Measurements from ENCODE around the gene DCC.

Gene DCC

GRCh38 chr18:53038608-53039007, 698.6 kb downstream of the DCC start:
- H3K9ac ChIP-seq (ENCODE audit: insufficient read length), result no peak overlapping the region
- H3K9me3 ChIP-seq (ENCODE audit: low read depth, low read length), result no peaks in the 10 kb centered on the region
- no peak for TF ChIP-seq POLR2AphosphoS5 (IDR thresholded peaks at IDR 0.05; ENCODE audit: borderline replicate concordance, low read depth, low read length)
- TF ChIP-seq FOXP2 (optimal IDR thresholded peaks at IDR 0.05; ENCODE audit: control extremely low read depth, extremely low read length, insufficient read depth), result no peak
- no peak for TF ChIP-seq EZH2 (IDR thresholded peaks at IDR 0.05)

GRCh38 chr18:53040286-53040685, 700.3 kb downstream of the DCC start:
- Histone ChIP-seq H3K9ac (ENCODE audit: insufficient read length) (no peak overlapping the region), H3K4me3 (no peak overlapping the region), H3K27ac (no peak overlapping the region), H3K36me3 (ENCODE audit: insufficient read depth, low read length) (no peaks in the 10 kb centered on the region), H3K9me3 (ENCODE audit: low read depth, low read length) (no peaks in the 10 kb centered on the region)
- TF ChIP-seq EZH2 (IDR thresholded peaks at IDR 0.05), result no peak
- no peak for TF ChIP-seq POLR2AphosphoS5 (IDR thresholded peaks at IDR 0.05; ENCODE audit: borderline replicate concordance, low read depth, low read length)
- TF ChIP-seq FOXP2 (optimal IDR thresholded peaks at IDR 0.05; ENCODE audit: control extremely low read depth, extremely low read length, insufficient read depth), result no peak
- no peak for DNase-seq (ENCODE audit: low read depth, low spot score)

More at GRCh38 chr18:53038608-53039007, 698.6 kb downstream of the DCC start:
- no peak for DNase-seq (ENCODE audit: low read depth, low spot score)
- Histone ChIP-seq H3K36me3 (ENCODE audit: insufficient read depth, low read length) (no peaks in the 10 kb centered on the region), H3K27ac (no peak overlapping the region), H3K4me3 (no peak overlapping the region)

DNA sequence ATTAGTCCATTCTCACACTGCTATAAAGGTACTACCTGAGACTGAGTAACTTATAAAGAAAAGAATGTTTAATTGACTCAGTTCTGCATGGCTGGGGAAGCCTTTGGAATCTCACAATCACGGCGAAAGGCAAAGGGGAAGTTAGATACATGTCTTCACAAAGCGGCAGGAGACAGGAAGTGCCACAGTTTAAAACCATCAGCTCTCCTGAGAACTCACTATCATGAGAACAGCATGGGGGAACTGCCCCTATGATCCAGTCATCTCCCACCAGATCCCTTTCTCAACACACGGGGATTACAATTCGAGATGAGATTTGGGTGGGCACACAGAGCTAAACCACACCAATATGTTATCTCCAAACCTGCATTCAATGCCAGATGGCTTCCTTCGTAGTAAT, 716.1 kb downstream of the DCC start:
- no peak for TF ChIP-seq EZH2 (IDR thresholded peaks at IDR 0.05)
- TF ChIP-seq FOXP2 (optimal IDR thresholded peaks at IDR 0.05; ENCODE audit: control extremely low read depth, extremely low read length, insufficient read depth), result no peak
- no peak for TF ChIP-seq POLR2AphosphoS5 (IDR thresholded peaks at IDR 0.05; ENCODE audit: borderline replicate concordance, low read depth, low read length)
- H3K9ac ChIP-seq (ENCODE audit: insufficient read length), result no peak overlapping the region
- H3K4me3 ChIP-seq, result no peak overlapping the region
- no peak overlapping the region for H3K27ac ChIP-seq
- no peak for DNase-seq (ENCODE audit: low read depth, low spot score)
- no peaks in the 10 kb centered on the region for H3K36me3 ChIP-seq (ENCODE audit: insufficient read depth, low read length)
- no peaks in the 10 kb centered on the region for H3K9me3 ChIP-seq (ENCODE audit: low read depth, low read length)

DNA sequence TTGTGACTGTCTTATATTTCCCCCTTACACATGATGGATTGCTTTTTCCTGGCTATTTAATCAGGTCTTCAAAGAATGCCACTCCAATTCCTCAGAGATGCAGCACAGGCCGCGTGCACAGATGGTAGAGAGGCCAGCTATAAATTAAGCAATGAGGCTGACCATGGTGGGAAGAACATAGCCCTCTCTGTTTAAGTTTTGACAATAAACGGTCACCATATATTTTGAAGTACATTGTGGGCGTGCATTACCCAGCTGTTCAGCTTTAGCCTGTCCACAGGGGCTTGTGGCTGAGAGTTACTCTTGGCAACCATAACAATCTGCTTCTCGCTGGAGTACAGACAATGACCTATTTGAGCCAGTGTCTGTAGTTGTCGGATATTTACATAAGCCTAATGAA, 730.8 kb downstream of the DCC start:
- Histone ChIP-seq H3K9ac (ENCODE audit: insufficient read length) (no peak overlapping the region), H3K4me3 (no peak overlapping the region), H3K9me3 (ENCODE audit: low read depth, low read length) (no peaks in the 10 kb centered on the region), H3K36me3 (ENCODE audit: insufficient read depth, low read length) (no peaks in the 10 kb centered on the region), H3K27ac (no peak overlapping the region)
- TF ChIP-seq FOXP2 (optimal IDR thresholded peaks at IDR 0.05; ENCODE audit: control extremely low read depth, extremely low read length, insufficient read depth), result no peak
- no peak for TF ChIP-seq EZH2 (IDR thresholded peaks at IDR 0.05)
- TF ChIP-seq POLR2AphosphoS5 (IDR thresholded peaks at IDR 0.05; ENCODE audit: borderline replicate concordance, low read depth, low read length), result no peak
- no peak for DNase-seq (ENCODE audit: low read depth, low spot score)

DNA sequence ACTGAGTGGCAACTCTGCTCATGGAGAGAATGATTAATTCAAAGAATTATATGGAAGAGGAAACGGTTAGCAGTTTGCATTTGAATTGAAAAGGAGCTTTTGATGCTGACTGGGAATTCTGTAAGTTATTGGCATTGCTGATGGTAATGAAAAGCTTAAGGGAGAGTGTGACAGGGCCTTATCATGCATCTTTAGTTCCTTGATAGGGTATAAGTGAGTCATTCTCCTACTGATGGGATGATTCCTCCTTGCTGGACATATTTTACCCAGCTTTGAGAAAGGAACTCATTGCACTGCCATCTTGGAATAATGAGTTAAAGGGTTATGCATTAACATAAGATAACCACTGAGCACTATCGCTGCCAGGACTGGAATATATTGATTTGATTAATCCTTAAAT, 740.7 kb downstream of the DCC start:
- no peaks in the 10 kb centered on the region for H3K9me3 ChIP-seq (ENCODE audit: low read depth, low read length)
- no peaks in the 10 kb centered on the region for H3K36me3 ChIP-seq (ENCODE audit: insufficient read depth, low read length)
- DNase-seq (ENCODE audit: low read depth, low spot score), result no peak
- no peak overlapping the region for H3K4me3 ChIP-seq
- TF ChIP-seq EZH2 (IDR thresholded peaks at IDR 0.05) (no peak), FOXP2 (optimal IDR thresholded peaks at IDR 0.05; ENCODE audit: control extremely low read depth, extremely low read length, insufficient read depth) (no peak)
- H3K27ac ChIP-seq, result no peak overlapping the region
- no peak overlapping the region for H3K9ac ChIP-seq (ENCODE audit: insufficient read length)

GRCh38 chr18:53093636-53094035, 753.6 kb downstream of the DCC start:
- Histone ChIP-seq H3K4me3 (no peak overlapping the region), H3K36me3 (ENCODE audit: insufficient read depth, low read length) (no peaks in the 10 kb centered on the region)

DNA sequence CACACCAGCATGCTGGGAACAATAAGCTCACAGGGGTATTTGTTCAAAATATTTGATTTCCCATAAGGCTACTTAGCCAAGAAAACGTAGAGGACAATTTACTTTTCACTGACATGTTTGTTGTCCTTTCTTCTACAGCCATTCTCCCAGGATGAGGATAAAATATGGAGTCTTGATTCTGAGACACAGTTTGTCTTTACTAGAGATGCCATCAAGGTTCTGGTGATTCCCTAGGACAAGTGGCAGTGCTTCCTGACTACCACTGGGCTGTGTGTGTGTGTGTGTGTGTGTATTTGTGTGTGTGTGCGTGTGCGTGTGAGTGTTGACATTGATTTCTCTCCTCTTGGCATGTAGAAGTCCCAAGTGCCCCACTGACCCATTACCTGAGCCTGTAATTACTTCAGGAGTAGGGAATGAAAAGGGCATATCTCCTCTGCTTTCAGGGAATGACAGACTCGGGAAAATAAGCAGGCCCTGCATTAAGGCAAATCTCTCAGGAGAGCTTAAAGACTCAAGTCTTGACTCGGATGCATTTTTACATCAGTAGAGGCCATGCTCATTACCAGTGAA, 761.6 kb downstream of the DCC start:
- H3K4me3 ChIP-seq, result no peak overlapping the region
- no peaks in the 10 kb centered on the region for H3K9me3 ChIP-seq (ENCODE audit: low read depth, low read length)
- H3K36me3 ChIP-seq (ENCODE audit: insufficient read depth, low read length), result no peaks in the 10 kb centered on the region
- H3K9ac ChIP-seq (ENCODE audit: insufficient read length), result no peak overlapping the region
- H3K27ac ChIP-seq, result no peak overlapping the region
- DNase-seq (ENCODE audit: low read depth, low spot score), result no peak
- no peak for TF ChIP-seq POLR2AphosphoS5 (IDR thresholded peaks at IDR 0.05; ENCODE audit: borderline replicate concordance, low read depth, low read length)

More at GRCh38 chr18:53093636-53094035, 753.6 kb downstream of the DCC start:
- H3K27ac ChIP-seq, result no peak overlapping the region
- no peak overlapping the region for H3K9ac ChIP-seq (ENCODE audit: insufficient read length)
- TF ChIP-seq EZH2 (IDR thresholded peaks at IDR 0.05) (no peak), POLR2AphosphoS5 (IDR thresholded peaks at IDR 0.05; ENCODE audit: borderline replicate concordance, low read depth, low read length) (no peak), FOXP2 (optimal IDR thresholded peaks at IDR 0.05; ENCODE audit: control extremely low read depth, extremely low read length, insufficient read depth) (no peak)
- no peaks in the 10 kb centered on the region for H3K9me3 ChIP-seq (ENCODE audit: low read depth, low read length)
- DNase-seq (ENCODE audit: low read depth, low spot score), result no peak

- Histone ChIP-seq H3K9me3 (ENCODE audit: low read depth, low read length) (no peaks in the 10 kb centered on the region), H3K36me3 (ENCODE audit: insufficient read depth, low read length) (no peaks in the 10 kb centered on the region), H3K9ac (ENCODE audit: insufficient read length) (no peak overlapping the region), H3K4me3 (no peak overlapping the region), H3K27ac (no peak overlapping the region)
- DNase-seq (ENCODE audit: low read depth, low spot score), result no peak
- TF ChIP-seq EZH2 (IDR thresholded peaks at IDR 0.05), result no peak
- TF ChIP-seq POLR2AphosphoS5 (IDR thresholded peaks at IDR 0.05; ENCODE audit: borderline replicate concordance, low read depth, low read length), result no peak
- TF ChIP-seq FOXP2 (optimal IDR thresholded peaks at IDR 0.05; ENCODE audit: control extremely low read depth, extremely low read length, insufficient read depth), result no peak
Measured at GRCh38 chr18:53114441-53114840, 774.4 kb downstream of the DCC start.

- H3K9me3 ChIP-seq (ENCODE audit: low read depth, low read length), result no peaks in the 10 kb centered on the region
- no peak for DNase-seq (ENCODE audit: low read depth, low spot score)
Measured at GRCh38 chr18:53115876-53116585, 776.0 kb downstream of the DCC start.

More at GRCh38 chr18:53115876-53116585, 776.0 kb downstream of the DCC start:
- Histone ChIP-seq H3K27ac (no peak overlapping the region), H3K4me3 (no peak overlapping the region), H3K9ac (ENCODE audit: insufficient read length) (no peak overlapping the region), H3K36me3 (ENCODE audit: insufficient read depth, low read length) (no peaks in the 10 kb centered on the region)
- TF ChIP-seq FOXP2 (optimal IDR thresholded peaks at IDR 0.05; ENCODE audit: control extremely low read depth, extremely low read length, insufficient read depth), result no peak
- TF ChIP-seq EZH2 (IDR thresholded peaks at IDR 0.05), result no peak
- no peak for TF ChIP-seq POLR2AphosphoS5 (IDR thresholded peaks at IDR 0.05; ENCODE audit: borderline replicate concordance, low read depth, low read length)

All from SK-N-MC (cell line).